IPS DF 4.7 (cell line): Measurements from ENCODE around the gene RNF141.

Experiments
- DNase-seq: peaks from one replicate; pipeline ENCODE4 v3.0.0-alpha.2; 2013; ENCODE audit warnings: low spot score; ENCODE audit errors: extremely low read depth

Gene RNF141

DNA sequence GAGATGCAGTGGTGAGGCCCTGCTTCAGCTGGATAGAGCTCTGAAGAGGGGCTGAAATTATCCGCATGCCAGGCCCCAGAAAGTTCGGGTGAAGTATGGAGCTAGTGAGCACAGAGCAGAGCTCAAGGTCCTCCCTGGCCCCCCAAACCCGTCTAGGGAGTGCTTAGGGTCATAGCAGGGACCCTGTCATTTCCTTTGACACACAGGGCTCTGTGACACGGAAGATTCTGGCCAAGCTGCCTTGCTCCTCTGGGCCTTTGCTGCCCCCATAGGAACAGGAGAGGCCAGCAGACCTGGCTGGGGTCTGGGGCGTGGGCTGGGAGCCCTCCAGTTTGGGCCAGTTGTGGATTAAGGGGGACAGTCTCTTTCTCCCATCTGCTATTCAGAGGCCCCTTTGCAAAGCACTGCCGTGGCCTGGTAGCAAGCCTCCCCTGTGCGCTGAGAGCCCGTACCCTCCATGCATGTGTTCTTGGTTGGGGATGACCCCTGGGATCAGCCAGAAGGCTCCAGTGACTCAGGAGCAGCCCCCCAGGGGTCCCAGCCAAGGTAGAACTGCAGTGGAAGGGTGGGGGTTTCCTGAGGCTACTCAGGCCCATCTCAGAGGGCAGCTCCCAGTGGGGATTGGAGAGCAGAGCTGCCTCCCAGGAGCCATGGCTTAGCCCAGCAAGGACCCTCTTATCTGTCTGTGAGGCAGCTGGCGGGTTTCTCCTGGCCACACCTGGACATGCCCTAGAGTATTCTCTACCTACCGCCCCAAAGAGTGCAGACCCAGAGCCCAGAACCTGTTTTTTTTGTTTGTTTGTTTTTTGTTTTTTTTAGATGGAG is 42.3 kb downstream of the RNF141 start:
- DNase-seq = no peak

DNA sequence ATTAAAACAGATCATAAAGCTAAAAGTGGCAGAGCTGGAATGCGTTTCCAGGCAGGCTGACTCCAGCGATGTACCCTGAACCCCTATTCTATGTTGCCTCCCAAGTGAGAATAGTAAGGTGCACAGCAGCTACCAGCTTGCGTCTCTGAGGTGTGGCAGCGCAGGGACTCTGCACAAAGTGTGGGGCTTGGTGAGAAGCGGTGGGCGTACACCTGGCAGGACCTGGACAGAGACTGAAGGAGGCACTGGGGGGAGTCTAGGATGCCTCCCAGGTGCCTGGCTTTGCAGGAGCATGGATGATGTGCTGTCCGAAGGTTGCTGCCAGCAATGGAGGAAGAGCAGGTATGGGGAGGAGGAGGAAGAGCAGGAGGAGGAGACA is 43.0 kb downstream of the RNF141 start:
- DNase-seq = no peak

- no peak for DNase-seq
Observed at GRCh38 chr11:10497371-10498021, 43.5 kb downstream of the RNF141 start.

DNA sequence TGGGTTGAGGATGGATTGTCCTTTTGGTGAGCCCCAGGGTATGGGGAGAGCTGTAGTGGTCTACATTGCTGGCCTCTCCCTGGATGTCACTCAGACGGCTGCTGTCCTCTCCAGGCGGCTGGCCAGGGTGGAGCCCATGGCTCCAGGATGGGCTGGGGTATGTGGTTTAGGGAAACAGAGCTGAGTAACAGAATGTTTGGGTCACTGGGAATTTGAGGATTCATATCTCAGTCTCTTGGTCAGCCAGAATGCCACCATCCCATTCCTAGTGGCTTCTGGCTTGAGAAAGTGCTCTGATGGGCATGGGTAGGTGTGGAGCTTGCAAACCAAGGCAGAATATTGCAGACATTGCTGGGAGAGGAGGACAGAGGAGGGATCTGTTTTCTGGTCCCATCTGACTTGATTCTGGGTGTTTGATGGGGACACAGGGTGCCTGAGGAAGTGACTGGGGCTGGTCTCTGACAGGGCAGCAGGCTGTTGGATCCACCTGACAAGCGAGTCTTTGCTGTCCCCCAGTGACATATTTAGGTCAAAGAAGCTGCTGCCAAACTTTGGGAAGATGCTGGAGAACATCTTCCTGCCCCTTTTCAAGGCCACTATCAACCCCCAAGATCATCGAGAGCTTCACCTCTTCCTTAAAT is 44.6 kb downstream of the RNF141 start:
- no peak for DNase-seq

DNA sequence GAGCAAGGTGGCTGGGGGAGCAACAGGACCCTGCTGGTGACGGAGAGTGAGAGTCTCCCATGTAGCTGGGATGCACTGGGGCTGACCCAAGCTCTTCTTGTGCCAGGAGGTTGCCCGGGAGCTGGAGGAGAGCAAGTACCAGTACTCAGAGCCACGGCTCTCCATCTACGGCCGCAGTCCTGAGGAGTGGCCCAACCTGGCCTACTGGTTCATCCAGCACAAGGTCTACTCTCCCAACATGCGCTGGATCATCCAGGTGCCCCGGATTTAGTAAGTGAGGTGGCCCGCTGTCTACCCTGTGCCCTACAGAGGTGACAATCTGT is 45.6 kb downstream of the RNF141 start:
- DNase-seq = no peak

GRCh38 chr11:10494636-10495463 is 46.1 kb downstream of the RNF141 start:
- no peak for DNase-seq

- DNase-seq = no peak
Observed at GRCh38 chr11:10493041-10493663, 47.8 kb downstream of the RNF141 start.

GRCh38 chr11:10492084-10492483 is 48.9 kb downstream of the RNF141 start:
- no peak for DNase-seq

DNA sequence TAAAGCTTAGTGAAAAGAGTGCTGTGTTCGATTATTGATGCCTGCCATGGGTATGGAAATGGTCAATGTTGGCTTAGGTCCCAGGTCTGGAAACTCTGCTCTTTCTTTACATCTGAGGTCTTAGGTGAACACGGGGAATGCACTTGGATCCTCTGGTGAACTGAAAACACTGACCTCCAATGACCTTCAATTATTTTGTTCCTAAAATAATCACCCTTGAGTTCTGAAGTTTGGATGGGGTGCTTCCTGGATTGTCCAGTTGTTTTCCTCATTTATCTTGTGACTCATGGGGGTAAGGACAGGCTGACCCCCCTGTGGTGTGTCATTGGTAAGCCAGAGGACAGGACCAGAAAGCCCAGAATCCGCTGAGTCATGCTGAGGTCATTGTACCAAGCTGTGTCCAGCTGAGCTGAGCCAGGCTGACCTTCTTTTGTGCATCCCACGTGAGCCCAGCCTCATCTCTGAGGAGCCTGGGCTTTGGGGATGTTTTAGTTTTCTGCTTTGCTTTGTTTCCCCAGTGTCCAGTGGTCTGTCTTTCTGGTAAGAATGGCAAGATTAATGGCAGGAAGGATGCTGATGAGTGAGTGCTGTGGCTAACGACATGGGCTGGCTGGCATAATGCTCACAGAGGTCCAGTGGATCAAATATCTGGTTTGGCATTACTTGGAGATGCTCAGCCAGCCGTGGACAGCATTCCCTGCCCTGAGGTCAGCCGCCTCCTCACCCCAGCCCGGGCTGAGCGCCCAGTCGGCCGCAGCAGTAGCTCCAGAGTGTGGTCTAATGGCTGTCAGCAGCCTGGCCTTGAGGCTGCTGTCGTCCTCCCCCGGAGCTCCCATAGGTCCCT is 50.4 kb downstream of the RNF141 start:
- DNase-seq = no peak

DNA sequence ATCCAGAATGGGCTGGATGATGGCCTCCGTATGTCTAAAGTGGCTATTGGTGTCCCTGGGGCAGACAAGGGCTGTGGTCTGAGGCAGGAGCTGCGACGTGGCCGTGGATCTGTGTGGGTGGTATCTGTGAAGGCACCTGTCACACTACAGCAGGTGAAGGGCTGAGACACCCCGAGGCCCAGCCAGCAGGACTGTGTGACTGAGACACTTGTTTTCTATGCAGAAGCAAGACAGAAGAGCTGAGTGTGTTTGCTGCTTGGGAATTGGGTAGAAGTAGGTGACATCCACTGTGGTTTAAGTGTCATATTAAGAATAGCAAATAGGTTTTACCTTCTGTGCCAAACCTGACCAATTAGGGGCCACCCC is 51.0 kb downstream of the RNF141 start:
- DNase-seq = no peak

- no peak for DNase-seq
Observed at GRCh38 chr11:10488934-10489691, 51.9 kb downstream of the RNF141 start.

- DNase-seq = no peak
Observed at GRCh38 chr11:10488121-10488933, 52.7 kb downstream of the RNF141 start.

GRCh38 chr11:10487002-10487647 is 53.9 kb downstream of the RNF141 start:
- no peak for DNase-seq

DNA sequence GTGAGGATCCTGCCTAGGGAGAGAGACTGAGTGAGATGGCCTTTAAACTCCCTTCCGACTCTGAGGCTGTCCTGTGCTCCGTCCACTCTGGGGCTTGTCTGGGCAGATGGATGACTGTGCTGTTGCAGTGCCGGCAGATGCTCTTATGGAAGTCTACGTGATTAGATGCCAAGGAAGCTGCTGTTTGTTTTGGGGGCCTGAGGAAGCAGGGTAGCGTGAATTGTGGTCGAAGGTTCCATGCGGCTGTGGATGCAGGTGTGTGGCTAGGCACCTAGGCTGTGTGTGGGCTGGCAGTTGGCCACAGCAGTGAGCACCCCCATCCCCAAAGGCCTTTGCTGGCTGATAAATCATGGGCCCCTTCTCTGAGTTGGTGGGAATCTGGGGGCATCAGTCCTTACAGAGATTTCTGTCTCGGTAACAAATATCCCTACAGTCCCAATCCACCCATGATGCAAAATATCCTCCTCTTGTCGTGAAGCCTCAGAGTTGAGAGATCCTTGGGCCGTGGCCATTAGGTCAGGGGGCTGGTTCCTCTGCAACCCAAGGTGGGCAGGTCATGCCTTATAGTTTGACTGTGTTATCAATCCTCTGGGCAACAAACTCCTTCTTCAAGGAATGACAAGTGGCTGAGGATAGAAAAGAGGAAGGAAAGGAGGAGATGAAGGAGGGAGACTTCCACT is 54.7 kb downstream of the RNF141 start:
- DNase-seq = no peak

DNA sequence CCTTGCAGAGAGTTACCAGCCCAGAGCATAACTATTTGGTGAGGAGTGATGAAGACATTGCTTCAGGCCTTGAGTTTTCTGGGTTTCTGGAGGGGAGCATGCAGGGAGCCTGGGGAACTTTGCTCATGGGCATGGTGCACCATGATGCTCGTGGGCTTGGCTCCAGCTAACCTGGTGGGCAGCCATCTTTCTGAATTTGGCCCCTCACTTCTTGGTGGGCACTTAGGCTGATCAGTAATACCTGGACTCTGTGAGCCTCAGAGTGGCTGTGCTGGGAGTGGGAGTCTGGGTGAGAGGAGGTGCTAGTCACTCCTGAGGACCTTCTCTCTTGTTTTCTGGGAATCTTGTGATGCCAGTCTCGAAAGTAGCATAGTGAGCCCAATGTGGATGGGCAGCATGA is 55.3 kb downstream of the RNF141 start:
- DNase-seq = no peak

- no peak for DNase-seq
Observed at GRCh38 chr11:10484461-10485180, 56.4 kb downstream of the RNF141 start.

GRCh38 chr11:10483584-10483983 is 57.4 kb downstream of the RNF141 start:
- DNase-seq = no peak
